Suppressor macrophage treated with lipopolysaccharide for 4 hours (primary cell): Measurements from ENCODE around the gene ULBP3.

Source experiments
- DNase-seq: peaks from one replicate; pipeline ENCODE4 v3.0.0-alpha.2; 2020

The ULBP3 gene

GRCh38 chr6:150068720-150069648 lies at the start of gene ULBP3:
ULBP3 (minus strand) TSS chr6:150069121; CDS start chr6:150069066, 55 bp downstream.
- DNase-seq: peak; percentile 89

DNA sequence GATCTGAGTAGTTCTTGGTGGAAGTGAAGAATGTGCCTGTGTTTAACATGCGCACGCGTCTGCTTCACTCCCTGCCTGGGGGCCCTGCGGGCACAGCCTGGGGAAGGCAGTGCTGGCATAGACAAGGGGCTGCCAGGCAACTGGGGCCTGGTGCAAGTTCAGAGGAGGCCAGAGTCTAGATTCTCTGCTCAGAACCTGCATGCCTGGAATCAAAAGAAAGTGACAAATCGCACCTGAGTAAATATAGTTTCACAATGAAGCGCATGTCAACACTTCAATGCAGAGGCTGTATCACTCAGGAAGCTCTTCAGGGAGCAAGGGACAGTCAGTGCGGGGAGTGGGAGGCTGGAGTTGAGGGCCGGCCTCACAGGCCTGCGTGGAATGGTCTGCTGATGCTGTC lies 49.7 kb upstream of the ULBP3 start:
- no peak for DNase-seq

DNA sequence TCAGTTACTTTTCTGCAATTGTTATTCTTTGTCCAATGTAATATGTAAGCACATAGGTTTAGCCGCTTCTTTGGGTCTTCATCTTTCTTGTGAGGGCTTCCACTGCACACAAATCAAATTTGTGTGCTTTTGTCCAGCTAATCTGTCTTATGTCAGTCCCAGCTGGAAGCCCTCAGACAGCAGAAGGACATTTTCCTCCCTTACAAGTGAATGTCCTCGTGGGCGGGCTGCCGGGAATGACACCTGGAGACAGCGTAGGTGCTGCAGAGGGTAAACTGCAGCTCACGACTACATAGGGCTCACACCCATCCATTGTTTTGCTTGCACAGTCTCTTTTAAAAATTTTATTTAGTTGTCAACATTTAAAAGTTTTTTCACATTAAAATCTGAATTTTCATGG lies 49.3 kb upstream of the ULBP3 start:
- no peak for DNase-seq

DNA sequence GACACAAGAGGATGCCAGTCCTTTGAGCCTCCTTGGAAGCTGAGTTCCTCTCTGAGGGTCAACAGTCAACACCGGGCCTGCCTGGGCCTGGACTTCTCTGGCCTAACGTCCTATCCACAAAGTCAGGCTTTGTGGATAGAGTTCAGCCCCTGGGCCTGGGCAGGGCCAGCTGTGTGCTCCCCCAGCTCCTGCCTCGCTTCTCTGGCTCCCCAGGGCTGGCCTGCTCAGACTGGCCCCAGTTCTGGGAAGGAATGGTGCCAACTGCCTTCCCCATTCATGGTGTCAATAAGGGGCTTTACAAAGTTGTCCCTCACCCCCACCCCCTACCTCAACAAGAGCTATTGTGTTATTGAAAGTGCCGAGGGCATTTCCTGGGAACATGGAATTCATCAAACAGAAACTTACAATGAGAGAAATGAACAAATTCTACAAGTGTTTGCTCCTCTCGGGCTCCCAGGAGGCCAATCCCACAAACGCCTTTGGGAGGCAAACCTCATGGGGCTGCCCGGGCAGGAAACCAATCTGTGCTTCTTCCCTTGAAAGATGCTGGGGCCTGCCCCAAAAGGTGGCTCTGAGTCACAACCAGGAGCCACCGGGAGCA lies 47.4 kb upstream of the ULBP3 start:
- DNase-seq: no peak

- no peak for DNase-seq
These were observed 46.8 kb upstream of the ULBP3 start for GRCh38 chr6:150115769-150116168.

- DNase-seq: no peak
These were observed 43.3 kb upstream of the ULBP3 start for GRCh38 chr6:150112233-150112632.

GRCh38 chr6:150102750-150103270 lies 33.9 kb upstream of the ULBP3 start:
- no peak for DNase-seq

GRCh38 chr6:150100745-150101144 lies 31.8 kb upstream of the ULBP3 start:
- no peak for DNase-seq

- no peak for DNase-seq
These were observed 31.0 kb upstream of the ULBP3 start for GRCh38 chr6:150099953-150100352.

DNA sequence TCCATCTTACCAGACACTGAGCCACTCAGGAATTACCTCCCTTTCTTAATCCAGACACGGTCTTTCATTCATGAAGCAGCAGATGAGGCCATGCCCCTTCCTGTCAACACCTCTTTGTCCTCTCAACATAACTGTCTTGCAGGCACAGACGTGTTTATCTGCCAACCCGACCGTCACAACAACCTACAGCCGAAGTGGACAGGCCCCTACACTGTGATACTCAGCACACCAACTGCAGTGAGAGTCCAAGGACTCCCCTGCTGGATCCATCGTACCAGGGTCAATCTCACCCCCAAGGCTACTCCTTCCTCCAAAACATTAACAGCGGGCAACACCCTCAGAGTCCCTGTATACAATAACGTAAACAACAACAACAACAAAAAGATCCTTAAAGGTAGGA lies 30.6 kb upstream of the ULBP3 start:
- DNase-seq: no peak

DNA sequence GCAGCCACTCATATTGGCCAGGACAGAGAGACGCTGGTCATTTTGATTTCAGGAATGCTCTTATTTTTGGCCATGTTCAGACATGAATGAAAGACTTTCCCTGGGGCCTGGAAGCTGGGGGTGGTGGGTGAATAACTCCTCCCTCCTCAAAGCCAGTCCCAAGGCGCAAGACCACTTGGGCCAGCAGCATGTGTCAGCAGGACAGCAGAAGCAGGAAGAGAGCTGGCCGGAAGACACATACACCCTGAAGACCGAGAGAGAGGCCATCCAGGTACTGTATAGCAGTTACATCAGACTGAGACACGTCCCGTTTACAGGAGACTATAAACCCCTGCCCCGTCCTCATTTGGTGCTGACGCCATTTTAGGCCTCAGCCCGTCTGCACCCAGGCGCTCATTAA lies 29.2 kb upstream of the ULBP3 start:
- DNase-seq: no peak

DNA sequence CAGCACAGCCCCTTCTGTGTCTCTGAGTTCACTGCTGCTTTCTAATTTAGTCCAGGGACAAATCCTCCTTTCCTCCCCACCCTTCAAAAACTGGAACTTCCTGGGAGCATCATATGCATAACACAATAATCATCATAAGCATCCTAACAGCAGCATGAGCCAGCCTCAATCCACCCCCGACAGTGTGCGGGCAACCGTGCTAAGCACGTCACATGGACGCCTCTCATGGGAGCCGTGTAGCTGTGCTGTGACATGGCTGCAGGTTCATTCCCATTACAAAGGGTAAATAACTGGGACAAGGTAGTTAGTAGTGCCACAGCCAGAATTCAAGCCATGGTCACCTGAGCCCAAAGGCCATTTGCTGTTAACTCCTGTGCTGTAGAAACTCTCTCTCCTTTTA lies 24.5 kb upstream of the ULBP3 start:
- DNase-seq: no peak

DNA sequence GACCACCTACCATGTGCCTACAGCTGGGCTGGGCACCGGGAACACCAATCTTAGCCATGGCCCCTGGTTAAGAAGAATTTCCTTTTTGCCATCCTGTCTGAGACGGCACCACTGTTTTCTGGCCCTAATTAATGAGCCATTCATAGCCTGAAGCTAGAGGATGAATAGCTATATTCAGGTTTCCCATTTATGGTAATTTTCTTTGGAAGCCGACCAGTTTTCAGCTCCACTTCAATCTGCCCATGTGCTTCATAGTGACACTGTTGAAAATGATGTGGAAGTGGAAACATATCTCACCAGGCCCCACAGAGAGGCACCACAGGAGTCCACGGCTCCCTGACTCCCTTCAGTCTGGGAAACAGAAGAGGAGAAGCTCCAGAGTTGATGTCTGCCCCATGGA lies 22.6 kb upstream of the ULBP3 start:
- DNase-seq: no peak

DNA sequence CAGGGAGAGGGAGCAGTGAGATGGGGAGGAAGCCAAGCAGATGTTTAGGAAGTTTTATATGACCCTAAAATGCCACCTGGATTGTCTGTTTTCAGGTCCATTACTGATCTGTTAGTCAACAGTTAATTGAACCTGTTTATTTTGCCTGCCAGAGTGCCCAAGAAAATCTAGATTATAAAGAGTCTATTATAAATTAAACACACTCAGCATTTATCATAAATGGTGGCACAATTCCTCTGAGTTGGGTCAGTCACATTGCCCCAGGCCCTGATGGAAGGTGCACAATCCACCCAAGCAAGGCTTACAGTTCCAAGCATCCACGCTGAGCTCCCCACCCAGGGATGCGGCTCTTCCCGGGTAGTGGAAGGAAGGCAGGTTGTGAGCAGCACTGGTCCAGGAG lies 21.4 kb upstream of the ULBP3 start:
- DNase-seq: no peak

DNA sequence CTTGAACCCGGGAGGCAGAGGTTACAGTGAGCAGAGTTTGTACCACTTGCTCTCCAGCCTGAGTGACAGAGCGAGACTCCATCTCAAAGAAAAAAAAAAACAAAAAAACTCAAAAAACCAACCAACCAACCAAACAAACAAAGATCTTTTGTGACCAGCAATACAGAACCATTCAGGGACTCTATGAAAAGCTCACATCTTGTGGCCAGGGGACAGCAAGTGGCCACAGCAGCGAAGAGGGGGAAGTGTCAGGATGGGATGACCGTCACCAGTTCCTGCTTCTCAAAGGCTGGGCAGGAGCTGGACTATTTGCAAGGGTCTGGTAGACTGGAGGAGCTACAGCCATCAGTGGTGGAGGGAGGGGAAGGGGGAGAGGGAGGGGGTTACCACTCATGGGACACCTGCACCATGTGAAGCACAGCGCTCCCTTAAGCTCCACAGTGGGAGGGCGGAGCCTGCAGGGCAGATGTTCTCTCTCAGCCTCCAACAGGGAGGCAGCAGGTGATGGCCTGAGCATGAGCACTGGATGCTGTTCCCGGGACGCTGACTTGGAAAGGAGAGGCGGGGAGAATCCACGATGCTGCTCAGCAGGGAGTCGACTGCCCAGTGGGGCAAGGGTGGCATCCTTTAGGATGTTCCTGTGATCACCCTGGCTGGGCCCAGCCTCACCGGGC lies 19.7 kb upstream of the ULBP3 start:
- no peak for DNase-seq

- no peak for DNase-seq
These were observed 18.4 kb upstream of the ULBP3 start for GRCh38 chr6:150087336-150087735.

- no peak for DNase-seq
These were observed 17.1 kb upstream of the ULBP3 start for GRCh38 chr6:150086026-150086425.

DNA sequence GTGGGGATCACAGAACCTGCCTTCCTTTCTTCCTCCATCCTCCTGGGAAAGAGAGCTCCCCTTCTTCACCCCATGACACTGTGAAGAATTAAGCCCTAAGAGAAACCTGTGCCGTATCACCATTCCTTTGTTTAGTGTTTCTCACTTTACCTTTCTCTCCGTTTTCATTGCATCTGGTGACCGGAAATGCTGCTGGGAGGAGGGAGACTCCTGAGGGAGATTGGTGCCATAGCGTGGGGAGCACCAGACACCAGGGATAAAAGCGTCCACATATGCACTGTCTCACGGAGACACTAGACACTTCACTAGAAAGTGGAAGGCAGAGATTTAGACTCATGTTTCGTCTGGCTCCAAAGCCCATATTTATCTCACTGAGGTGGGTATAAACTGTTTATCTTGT lies 15.5 kb upstream of the ULBP3 start:
- no peak for DNase-seq

DNA sequence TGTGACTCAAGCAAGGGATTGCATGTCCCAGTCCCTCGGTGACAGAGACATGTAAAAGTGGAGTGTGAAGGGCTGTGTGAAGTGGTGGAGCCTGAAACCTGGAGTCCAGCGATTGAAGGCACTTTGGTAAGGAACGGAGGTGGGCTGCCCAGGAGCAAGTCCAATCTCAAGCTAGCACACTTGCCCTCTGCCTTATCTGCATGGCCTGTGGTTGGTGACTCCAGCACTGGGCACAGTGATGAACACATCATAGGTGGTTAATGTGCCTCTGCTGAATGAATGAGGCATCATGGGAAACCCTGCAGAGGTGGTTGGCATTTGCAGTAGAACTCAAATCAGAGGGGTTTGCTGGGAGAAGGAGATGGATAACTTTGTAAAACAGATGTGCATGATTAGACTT lies 14.9 kb upstream of the ULBP3 start:
- DNase-seq: no peak

GRCh38 chr6:150081702-150082101 lies 12.8 kb upstream of the ULBP3 start:
- DNase-seq: no peak

DNA sequence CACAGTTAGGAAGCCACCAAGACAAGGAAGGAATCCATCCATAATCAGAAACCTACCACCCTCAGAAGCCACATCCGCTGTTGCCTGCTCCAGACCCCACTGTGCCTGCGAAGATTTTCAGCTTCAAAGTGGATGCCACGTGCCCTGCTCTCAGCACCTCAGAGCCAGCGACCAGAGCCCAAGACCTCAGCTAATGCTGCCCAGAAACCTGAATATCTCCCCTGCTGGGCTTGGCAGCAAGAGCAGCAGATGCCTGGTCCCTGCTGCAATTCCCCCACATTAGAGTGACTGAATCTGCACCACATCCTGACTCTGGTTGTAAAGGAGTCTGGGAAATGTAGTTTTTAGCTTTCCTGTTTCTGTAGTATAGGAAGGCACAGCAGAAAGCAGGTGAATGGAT lies 10.7 kb upstream of the ULBP3 start:
- no peak for DNase-seq

- no peak for DNase-seq
These were observed 9.9 kb upstream of the ULBP3 start for GRCh38 chr6:150078788-150079187.

- DNase-seq: no peak
These were observed 7.4 kb upstream of the ULBP3 start for GRCh38 chr6:150076196-150076893.
